ENCODE data around the gene HECW1.
"Not testable (repeated sequence)": the region's sequence is repeated elsewhere in the genome, so short reads cannot be mapped to it uniquely, and the experiment has no call there.

The HECW1 gene

DNA sequence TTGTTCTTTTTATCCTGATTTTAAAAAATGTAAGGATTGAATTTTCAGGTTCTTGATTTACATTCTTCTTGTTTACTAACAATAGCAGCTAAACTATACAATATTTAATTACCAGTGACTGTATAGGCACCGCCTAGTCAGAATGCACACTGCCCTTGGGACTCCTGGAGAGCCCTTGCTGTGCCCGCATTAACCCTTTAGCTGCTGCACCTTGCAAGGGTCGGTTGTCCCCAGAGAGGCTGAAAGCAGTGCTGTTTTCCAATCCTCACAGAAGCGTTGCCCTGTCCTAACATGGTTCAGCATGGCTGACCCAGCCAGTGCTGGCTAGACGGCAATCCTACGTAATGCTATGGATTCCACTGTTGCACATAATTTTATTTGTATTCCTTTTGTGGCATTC is 102.6 kb downstream of the HECW1 start:
- no peak overlapping the region for H2AFZ ChIP-seq (ENCODE audit: low read length)
- H3K9ac ChIP-seq (ENCODE audit: low read depth, low read length, poor library complexity, severe bottlenecking): no peak overlapping the region
- no peaks in the 10 kb centered on the region for H3K4me1 ChIP-seq (ENCODE audit: insufficient read depth, low read length, poor library complexity, severe bottlenecking)
- H3K79me2 ChIP-seq (ENCODE audit: insufficient read depth, low read length): no peaks in the 10 kb centered on the region
- no peak for TF ChIP-seq EZH2phosphoT487 (IDR thresholded peaks at IDR 0.05; ENCODE audit: borderline replicate concordance)
- TF ChIP-seq, protein P1, sequence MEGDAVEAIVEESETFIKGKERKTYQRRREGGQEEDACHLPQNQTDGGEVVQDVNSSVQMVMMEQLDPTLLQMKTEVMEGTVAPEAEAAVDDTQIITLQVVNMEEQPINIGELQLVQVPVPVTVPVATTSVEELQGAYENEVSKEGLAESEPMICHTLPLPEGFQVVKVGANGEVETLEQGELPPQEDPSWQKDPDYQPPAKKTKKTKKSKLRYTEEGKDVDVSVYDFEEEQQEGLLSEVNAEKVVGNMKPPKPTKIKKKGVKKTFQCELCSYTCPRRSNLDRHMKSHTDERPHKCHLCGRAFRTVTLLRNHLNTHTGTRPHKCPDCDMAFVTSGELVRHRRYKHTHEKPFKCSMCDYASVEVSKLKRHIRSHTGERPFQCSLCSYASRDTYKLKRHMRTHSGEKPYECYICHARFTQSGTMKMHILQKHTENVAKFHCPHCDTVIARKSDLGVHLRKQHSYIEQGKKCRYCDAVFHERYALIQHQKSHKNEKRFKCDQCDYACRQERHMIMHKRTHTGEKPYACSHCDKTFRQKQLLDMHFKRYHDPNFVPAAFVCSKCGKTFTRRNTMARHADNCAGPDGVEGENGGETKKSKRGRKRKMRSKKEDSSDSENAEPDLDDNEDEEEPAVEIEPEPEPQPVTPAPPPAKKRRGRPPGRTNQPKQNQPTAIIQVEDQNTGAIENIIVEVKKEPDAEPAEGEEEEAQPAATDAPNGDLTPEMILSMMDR (conservative IDR thresholded peaks at IDR 0.05; ENCODE audit: low read length): no peak
- no peaks in the 10 kb centered on the region for H3K9me3 ChIP-seq (ENCODE audit: insufficient read depth, low read depth, low read length)
- H3K4me2 ChIP-seq (ENCODE audit: low read depth, low read length, poor library complexity, severe bottlenecking): no peak overlapping the region
- no peaks in the 10 kb centered on the region for H3F3A ChIP-seq (ENCODE audit: low read depth)
- H3K36me3 ChIP-seq (ENCODE audit: insufficient read depth, low read length): no peaks in the 10 kb centered on the region
- H3K4me3 ChIP-seq (ENCODE audit: low read length, poor library complexity, severe bottlenecking): no peak overlapping the region
- H3K27me3 ChIP-seq (ENCODE audit: insufficient read depth, low read length, poor library complexity, severe bottlenecking): no peaks in the 10 kb centered on the region
- no peaks in the 10 kb centered on the region for H3K9me2 ChIP-seq (replicated peaks; ENCODE audit: low read depth, low read length)
- no peaks in the 10 kb centered on the region for H4K20me1 ChIP-seq (ENCODE audit: insufficient read depth, low read length, poor library complexity, severe bottlenecking)

GRCh38 chr7:43217055-43217454 is 104.6 kb downstream of the HECW1 start:
- H3K4me1 ChIP-seq (ENCODE audit: insufficient read depth, low read length, poor library complexity, severe bottlenecking): no peaks in the 10 kb centered on the region
- TF ChIP-seq, protein P1 (conservative IDR thresholded peaks at IDR 0.05; ENCODE audit: low read length): no peak
- no peak for TF ChIP-seq EZH2phosphoT487 (IDR thresholded peaks at IDR 0.05; ENCODE audit: borderline replicate concordance)
- no peaks in the 10 kb centered on the region for H3K79me2 ChIP-seq (ENCODE audit: insufficient read depth, low read length)
- no peak overlapping the region for H2AFZ ChIP-seq (ENCODE audit: low read length)
- no peaks in the 10 kb centered on the region for H3K36me3 ChIP-seq (ENCODE audit: insufficient read depth, low read length)
- no peak overlapping the region for H3K9ac ChIP-seq (ENCODE audit: low read depth, low read length, poor library complexity, severe bottlenecking)
- H3F3A ChIP-seq (ENCODE audit: low read depth): no peaks in the 10 kb centered on the region
- H3K4me3 ChIP-seq (ENCODE audit: low read length, poor library complexity, severe bottlenecking): no peak overlapping the region
- no peak overlapping the region for H3K4me2 ChIP-seq (ENCODE audit: low read depth, low read length, poor library complexity, severe bottlenecking)
- H3K9me3 ChIP-seq (ENCODE audit: insufficient read depth, low read depth, low read length): no peaks in the 10 kb centered on the region
- no peaks in the 10 kb centered on the region for H3K27me3 ChIP-seq (ENCODE audit: insufficient read depth, low read length, poor library complexity, severe bottlenecking)
- H3K9me2 ChIP-seq (replicated peaks; ENCODE audit: low read depth, low read length): no peaks in the 10 kb centered on the region
- no peaks in the 10 kb centered on the region for H4K20me1 ChIP-seq (ENCODE audit: insufficient read depth, low read length, poor library complexity, severe bottlenecking)

- not testable (repeated sequence) for H3K9me3 ChIP-seq (ENCODE audit: insufficient read depth, low read depth, low read length)
Observed at GRCh38 chr7:43218901-43219300, 106.5 kb downstream of the HECW1 start.

GRCh38 chr7:43220250-43220649 is 107.8 kb downstream of the HECW1 start:
- no peaks in the 10 kb centered on the region for H3K36me3 ChIP-seq (ENCODE audit: insufficient read depth, low read length)
- H2AFZ ChIP-seq (ENCODE audit: low read length): no peak overlapping the region
- no peak overlapping the region for H3K4me2 ChIP-seq (ENCODE audit: low read depth, low read length, poor library complexity, severe bottlenecking)
- H3F3A ChIP-seq (ENCODE audit: low read depth): no peaks in the 10 kb centered on the region
- no peak overlapping the region for H3K9ac ChIP-seq (ENCODE audit: low read depth, low read length, poor library complexity, severe bottlenecking)
- H3K4me1 ChIP-seq (ENCODE audit: insufficient read depth, low read length, poor library complexity, severe bottlenecking): no peaks in the 10 kb centered on the region
- no peaks in the 10 kb centered on the region for H3K27me3 ChIP-seq (ENCODE audit: insufficient read depth, low read length, poor library complexity, severe bottlenecking)
- H4K20me1 ChIP-seq (ENCODE audit: insufficient read depth, low read length, poor library complexity, severe bottlenecking): no peaks in the 10 kb centered on the region
- H3K9me2 ChIP-seq (replicated peaks; ENCODE audit: low read depth, low read length): no peaks in the 10 kb centered on the region
- TF ChIP-seq, protein P1 (conservative IDR thresholded peaks at IDR 0.05; ENCODE audit: low read length): no peak
- no peak for TF ChIP-seq EZH2phosphoT487 (IDR thresholded peaks at IDR 0.05; ENCODE audit: borderline replicate concordance)
- no peak overlapping the region for H3K4me3 ChIP-seq (ENCODE audit: low read length, poor library complexity, severe bottlenecking)
- no peaks in the 10 kb centered on the region for H3K79me2 ChIP-seq (ENCODE audit: insufficient read depth, low read length)
- no peaks in the 10 kb centered on the region for H3K9me3 ChIP-seq (ENCODE audit: insufficient read depth, low read depth, low read length)

More at GRCh38 chr7:43218901-43219300, 106.5 kb downstream of the HECW1 start:
- H3F3A ChIP-seq (ENCODE audit: low read depth); H3K36me3 ChIP-seq (ENCODE audit: insufficient read depth, low read length); H3K79me2 ChIP-seq (ENCODE audit: insufficient read depth, low read length); H3K4me2 ChIP-seq (ENCODE audit: low read depth, low read length, poor library complexity, severe bottlenecking); H3K4me1 ChIP-seq (ENCODE audit: insufficient read depth, low read length, poor library complexity, severe bottlenecking); H3K9me2 ChIP-seq (replicated peaks; ENCODE audit: low read depth, low read length); H3K4me3 ChIP-seq (ENCODE audit: low read length, poor library complexity, severe bottlenecking); H3K27me3 ChIP-seq (ENCODE audit: insufficient read depth, low read length, poor library complexity, severe bottlenecking); H4K20me1 ChIP-seq (ENCODE audit: insufficient read depth, low read length, poor library complexity, severe bottlenecking); H3K9ac ChIP-seq (ENCODE audit: low read depth, low read length, poor library complexity, severe bottlenecking); H2AFZ ChIP-seq (ENCODE audit: low read length): not testable (repeated sequence)
